Dermis blood vessel endothelial cell (primary cell): ENCODE results near the gene TMEM218. TPM values are rescaled to one million over a fixed set of nuclear protein-coding genes. Genes with fewer than 3 reads are reported as not detected.
"Not testable (repeated sequence)": the region's sequence is repeated elsewhere in the genome, so short reads cannot be mapped to it uniquely, and the experiment has no call there.

Experiments
- DNase-seq: peaks from one replicate; pipeline ENCODE4 v3.0.0; 2010
- total RNA-seq: library from RNA; depleted of rRNA; stranded (reverse); fragments of >200 nt; gene quantifications from 2 replicates; pipeline ENCODE4 v1.2.3, GENCODE V29; 2014

Gene TMEM218
- total RNA-seq, 1 donor from 2014 or later, result 24.2 TPM

DNA sequence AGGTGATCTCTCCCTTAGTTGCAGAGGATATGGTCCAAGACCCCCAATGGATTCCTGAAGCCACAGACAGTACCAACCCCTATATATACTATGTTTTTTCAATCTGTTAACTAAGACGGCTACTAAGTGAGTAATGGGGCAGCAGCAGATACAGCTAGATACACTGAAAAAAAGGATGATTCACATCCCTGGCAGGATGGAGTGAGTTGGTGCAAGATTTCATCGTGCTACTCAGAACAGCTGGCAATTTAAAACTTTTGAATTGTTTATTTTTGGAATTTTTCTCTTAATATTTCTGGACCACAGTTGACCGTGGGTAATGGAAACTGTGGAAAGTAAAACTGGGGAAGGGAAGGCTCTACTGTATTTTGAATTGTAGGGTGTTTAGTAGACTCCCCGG, 17.0 kb upstream of the TMEM218 start:
- DNase-seq, result no peak

DNA sequence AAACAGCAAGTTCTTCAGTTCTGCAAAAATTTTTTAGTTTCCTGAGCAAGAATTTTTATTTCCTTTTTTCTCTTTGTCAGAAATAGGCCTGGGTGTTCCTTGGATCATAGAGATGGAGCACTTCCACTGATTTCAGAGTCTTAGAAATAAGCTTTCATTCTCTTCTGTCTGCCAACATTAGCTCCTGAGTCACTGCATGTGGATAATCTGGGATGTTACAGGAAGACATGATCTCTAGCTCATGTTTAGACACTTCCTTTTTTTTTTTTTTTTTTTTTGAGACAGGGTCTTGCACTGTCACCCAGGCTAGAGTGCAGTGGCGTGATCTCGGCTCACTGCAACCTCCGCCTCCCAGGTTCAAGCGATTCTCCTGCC, 13.2 kb upstream of the TMEM218 start:
- DNase-seq, result no peak

GRCh38 chr11:125123947-125124617, 12.7 kb upstream of the TMEM218 start:
- DNase-seq, result peak; percentile 59

GRCh38 chr11:125123194-125123946, 11.9 kb upstream of the TMEM218 start:
- DNase-seq, result no peak

DNA sequence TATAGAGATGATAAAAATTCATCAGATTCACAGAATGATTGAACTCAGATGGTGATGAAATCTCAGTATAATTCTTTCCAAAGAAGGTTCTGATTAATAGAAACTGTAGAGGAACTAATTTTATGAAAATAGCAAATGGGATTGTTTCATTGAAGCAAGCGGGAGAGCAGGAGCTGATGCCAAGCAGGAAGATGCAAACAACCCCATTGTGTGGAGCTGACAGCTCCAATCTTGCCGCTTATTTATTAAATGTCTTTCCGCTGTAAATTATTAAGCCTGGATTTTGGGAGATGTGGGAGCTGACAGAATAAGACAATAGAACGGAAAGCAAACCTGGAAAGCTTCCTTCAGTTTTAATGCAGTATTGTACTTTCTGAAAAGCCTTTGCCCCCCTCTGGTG, 6.0 kb upstream of the TMEM218 start:
- peak; percentile 5 for DNase-seq

GRCh38 chr11:125114518-125114917, 3.1 kb upstream of the TMEM218 start:
- peak; percentile 19 for DNase-seq

GRCh38 chr11:125112208-125112604, 780 bp upstream of the TMEM218 start:
- DNase-seq, result no peak

- no peak for DNase-seq
Measured at GRCh38 chr11:125111001-125111342, 454 bp downstream of the TMEM218 start.

GRCh38 chr11:125110506-125110905, 920 bp downstream of the TMEM218 start:
- DNase-seq, result no peak

DNA sequence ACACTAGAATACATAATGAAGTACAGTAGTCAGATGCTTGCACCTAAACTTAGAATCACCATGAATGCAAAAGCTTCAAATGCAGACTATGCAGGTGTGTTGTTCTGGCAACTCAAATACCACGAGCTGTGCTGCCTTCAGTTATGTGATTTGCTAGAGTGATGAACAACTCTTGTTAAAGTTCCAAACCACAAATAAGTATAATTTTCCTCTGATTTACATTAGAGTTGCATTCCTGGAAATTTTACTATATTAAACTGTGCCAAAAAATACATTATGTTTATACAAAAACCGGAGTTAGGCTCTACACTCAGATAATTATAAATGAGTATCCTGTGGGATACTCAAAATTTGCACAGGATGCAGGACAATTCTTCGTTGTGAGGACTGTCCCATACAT, 3.0 kb downstream of the TMEM218 start:
- DNase-seq, result no peak

GRCh38 chr11:125105926-125106325, 5.5 kb downstream of the TMEM218 start:
- no peak for DNase-seq

- no peak for DNase-seq
Measured at GRCh38 chr11:125102510-125102909, 8.9 kb downstream of the TMEM218 start.

GRCh38 chr11:125102025-125102424, 9.4 kb downstream of the TMEM218 start:
- no peak for DNase-seq

DNA sequence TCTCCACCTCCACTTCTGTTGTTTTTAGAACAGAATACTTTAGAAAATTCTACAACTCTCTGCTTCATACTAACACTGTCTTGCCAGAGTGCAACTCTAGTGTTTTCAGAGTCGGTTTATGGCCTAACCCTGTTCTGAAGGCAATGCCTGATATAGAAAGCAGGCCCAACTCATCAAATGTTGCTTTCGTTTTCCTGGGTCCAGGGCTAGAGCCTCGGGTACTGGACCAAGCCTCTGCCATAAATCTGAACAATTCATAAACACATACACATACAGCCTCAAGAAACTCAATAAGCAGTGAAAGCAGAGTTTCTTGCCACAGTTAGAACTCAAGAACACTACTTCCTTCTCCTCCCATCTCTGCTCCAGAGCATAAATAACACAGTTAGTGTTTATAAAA, 9.8 kb downstream of the TMEM218 start:
- no peak for DNase-seq

GRCh38 chr11:125100136-125100535, 11.3 kb downstream of the TMEM218 start:
- DNase-seq, result no peak

GRCh38 chr11:125094731-125095130, 16.7 kb downstream of the TMEM218 start:
- no peak for DNase-seq

DNA sequence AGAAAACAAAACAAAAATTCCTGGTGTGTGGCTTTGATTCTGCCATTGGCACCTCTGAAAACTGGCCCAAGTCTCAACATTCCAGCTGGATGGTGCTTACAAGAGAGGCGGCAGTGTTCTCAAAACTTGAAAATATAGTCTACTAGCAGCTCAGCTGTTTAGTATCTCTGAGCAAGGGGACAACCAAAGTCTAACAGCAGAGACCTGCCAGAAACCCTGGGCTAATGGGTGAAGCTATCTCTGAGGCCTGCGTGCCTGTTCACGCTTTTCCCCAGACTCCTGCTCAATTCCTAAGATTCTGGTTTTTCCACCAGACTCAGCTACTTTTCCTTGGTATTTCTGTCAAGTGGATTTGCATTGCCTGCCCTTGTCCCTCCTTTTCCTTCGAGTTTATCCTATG, 17.9 kb downstream of the TMEM218 start:
- no peak for DNase-seq

- DNase-seq, result no peak
Measured at GRCh38 chr11:125092669-125093068, 18.8 kb downstream of the TMEM218 start.

DNA sequence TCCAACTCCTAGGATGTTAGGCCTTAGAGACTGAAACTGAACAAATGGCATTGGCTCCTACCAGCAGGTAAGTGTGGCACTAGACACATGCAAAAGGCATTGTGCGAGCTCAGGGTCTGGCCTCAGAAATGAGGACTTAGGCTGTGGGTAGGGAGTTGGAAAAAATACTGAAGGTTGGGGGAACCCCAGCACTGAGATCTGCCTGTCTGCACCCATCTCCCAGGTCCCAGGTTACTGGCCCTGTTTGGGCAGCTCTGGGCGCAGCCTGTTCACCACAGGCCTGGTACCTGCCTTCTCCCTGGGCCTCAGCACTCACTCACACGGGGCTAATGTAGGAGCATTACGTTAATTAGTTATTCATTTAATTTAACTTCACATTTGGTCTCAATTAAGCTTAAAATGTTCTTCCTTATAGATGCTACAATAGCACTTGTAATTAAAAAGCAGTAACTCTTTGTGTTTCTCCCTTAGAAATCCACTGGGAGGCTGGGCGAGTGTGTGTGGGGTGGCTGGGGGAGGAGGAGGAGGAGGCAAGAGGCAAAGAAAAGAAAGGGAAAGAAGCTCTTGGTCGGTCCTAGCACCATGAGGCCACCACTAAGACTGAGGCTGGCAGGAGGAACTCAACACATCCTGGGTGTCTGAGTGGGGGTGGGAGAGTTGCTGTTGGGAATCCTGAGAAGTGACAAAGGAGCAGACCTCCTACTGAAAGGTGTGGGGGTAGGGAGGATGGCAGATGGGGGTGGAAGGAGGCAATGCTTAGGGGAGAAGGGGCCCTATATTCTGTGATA, 19.4 kb downstream of the TMEM218 start:
- no peak for DNase-seq

GRCh38 chr11:125091247-125091876, 20.1 kb downstream of the TMEM218 start:
- DNase-seq, result peak; percentile 81

DNA sequence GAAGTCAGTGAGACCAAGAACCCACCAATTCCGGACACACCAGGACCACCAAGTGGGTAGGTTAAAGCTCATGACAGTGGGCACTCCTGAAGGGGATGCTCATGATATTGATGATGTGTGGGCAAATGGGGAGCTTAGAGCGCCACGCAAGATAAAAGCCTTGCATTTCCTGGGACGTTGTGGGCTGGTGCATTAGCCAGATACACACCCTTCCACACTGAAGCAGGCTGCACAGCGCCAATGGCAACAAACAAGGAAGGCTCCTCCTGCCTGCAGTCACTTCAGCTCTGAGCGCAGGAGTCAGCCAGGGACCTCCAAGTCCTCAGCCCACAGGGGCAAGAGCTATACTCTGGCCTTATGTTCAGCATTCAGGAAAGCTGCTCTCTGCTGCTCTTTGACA, 20.6 kb downstream of the TMEM218 start:
- no peak for DNase-seq

DNA sequence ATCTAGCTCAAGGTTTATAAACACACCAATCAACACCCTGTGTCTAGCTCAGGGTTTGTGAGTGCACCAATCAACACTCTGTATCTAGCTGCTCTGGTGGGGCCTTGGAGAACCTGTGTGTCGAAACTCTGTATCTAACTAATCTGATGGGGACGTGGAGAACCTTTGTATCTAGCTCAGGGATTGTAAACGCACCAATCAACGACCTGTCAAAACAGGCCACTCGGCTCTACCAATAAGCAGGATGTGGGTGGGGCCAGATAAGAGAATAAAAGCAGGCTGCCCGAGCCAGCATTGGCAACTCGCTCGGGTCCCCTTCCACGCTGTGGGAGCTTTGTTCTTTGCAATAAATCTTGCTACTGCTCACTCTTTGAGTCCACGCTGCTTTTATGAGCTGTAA, 21.3 kb downstream of the TMEM218 start:
- not testable (repeated sequence) for DNase-seq

DNA sequence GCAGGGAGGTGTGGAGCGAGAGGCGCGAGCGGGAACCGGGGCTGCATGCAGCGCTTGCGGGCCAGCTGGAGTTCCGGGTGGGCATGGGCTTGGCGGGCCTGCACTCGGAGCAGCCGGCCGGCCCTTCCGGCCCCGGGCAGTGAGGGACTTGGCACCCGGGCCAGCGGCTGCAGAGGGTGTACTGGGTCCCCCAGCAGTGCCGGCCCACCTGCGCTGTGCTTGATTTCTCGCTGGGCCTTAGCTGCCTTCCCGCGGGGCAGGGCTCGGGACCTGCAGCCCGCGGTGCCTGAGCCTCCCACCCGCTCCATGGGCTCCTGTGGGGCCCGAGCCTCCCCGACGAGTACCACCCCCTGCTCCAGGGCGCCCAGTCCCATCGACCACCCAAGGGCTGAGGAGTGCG, 21.9 kb downstream of the TMEM218 start:
- not testable (repeated sequence) for DNase-seq
